MM.1S (cell line): Measurements from ENCODE around the gene TBC1D19.

ENCODE experiments used
- EZH2phosphoT487 ChIP-seq: fragments of 300-600 bp; sonication (generic); IDR thresholded peaks from 2 replicates; pipeline ENCODE4 v1.6.1; 2018; ENCODE audit warnings: antibody characterized with exemption, low read length
- TF ChIP-seq, protein P1 (sequence below): fragments of 300-600 bp; sonication (generic); IDR thresholded peaks from 2 replicates; pipeline ENCODE4 v1.5.1; 2016; ENCODE audit warnings: antibody characterized with exemption, low read length, mixed read lengths

DNA sequence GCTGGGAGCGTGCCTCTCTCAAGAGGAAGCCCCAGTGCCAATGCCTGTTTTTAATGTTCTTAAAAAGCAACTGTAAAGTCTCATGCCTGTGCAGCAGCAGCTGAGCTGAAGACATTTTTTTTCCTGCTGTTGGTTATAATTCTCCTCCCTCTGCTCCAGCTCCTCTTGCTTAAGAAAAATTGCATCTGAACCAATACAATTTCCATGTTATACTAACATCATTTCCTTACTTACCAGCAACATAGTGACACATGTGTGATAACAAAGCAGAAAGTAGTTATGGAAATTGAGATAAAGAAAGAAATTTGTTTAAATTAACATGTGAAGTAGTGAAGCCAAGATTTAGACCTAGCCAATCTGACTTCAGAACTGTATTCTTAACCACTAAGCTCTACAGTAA is 101.4 kb downstream of the TBC1D19 start:
- TF ChIP-seq, protein P1, sequence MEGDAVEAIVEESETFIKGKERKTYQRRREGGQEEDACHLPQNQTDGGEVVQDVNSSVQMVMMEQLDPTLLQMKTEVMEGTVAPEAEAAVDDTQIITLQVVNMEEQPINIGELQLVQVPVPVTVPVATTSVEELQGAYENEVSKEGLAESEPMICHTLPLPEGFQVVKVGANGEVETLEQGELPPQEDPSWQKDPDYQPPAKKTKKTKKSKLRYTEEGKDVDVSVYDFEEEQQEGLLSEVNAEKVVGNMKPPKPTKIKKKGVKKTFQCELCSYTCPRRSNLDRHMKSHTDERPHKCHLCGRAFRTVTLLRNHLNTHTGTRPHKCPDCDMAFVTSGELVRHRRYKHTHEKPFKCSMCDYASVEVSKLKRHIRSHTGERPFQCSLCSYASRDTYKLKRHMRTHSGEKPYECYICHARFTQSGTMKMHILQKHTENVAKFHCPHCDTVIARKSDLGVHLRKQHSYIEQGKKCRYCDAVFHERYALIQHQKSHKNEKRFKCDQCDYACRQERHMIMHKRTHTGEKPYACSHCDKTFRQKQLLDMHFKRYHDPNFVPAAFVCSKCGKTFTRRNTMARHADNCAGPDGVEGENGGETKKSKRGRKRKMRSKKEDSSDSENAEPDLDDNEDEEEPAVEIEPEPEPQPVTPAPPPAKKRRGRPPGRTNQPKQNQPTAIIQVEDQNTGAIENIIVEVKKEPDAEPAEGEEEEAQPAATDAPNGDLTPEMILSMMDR, result no peak
- no peak for TF ChIP-seq EZH2phosphoT487
